ENCODE data around the gene KDF1. TPM values are rescaled to one million over a fixed set of nuclear protein-coding genes. Genes with fewer than 3 reads are reported as not detected.

Gene KDF1
- total and polyA plus RNA-seq, 2 donors (not counting 3 experiments of a cell fraction or from before 2014, with no cell fraction given) = not detected

DNA sequence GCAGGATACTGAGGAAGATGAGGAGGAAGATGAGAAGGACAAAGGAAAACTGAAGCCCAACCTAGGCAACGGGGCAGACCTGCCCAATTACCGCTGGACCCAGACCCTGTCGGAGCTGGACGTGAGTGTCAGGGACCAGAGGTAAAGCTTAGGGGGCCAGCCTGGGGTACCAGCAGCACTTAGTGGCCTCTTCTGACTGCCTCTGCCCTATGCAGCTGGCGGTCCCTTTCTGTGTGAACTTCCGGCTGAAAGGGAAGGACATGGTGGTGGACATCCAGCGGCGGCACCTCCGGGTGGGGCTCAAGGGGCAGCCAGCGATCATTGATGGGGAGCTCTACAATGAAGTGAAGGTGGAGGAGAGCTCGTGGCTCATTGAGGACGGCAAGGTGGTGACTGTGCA, 17.6 kb downstream of the KDF1 start:
- TF ChIP-seq FOS (IDR thresholded peaks at IDR 0.05; ENCODE audit: borderline replicate concordance, insufficient read depth, low read length) = no peak
- no peak for TF ChIP-seq EZH2 (IDR thresholded peaks at IDR 0.05; ENCODE audit: borderline replicate concordance, low read depth, low read length, severe bottlenecking)
- TF ChIP-seq, protein P1, sequence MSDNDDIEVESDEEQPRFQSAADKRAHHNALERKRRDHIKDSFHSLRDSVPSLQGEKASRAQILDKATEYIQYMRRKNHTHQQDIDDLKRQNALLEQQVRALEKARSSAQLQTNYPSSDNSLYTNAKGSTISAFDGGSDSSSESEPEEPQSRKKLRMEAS (IDR thresholded peaks at IDR 0.05; ENCODE audit: insufficient read depth, insufficient read length) = no peak
- TF ChIP-seq POLR2AphosphoS5 (IDR thresholded peaks at IDR 0.05; ENCODE audit: insufficient read depth, low read depth, low read length) = no peak
- no peak for TF ChIP-seq POLR2A (IDR thresholded peaks at IDR 0.05; ENCODE audit: low read depth, low read length)
- TF ChIP-seq GATA2 (IDR thresholded peaks at IDR 0.05; ENCODE audit: insufficient read depth, insufficient read length, low read depth, low read length) = no peak
- TF ChIP-seq JUN (IDR thresholded peaks at IDR 0.05; ENCODE audit: borderline replicate concordance, insufficient read depth, insufficient read length, low read depth) = no peak
- no peak for TF ChIP-seq MYC (IDR thresholded peaks at IDR 0.05; ENCODE audit: low read depth, low read length)
- TF ChIP-seq CTCF (IDR thresholded peaks at IDR 0.05; ENCODE audit: extremely low read depth in 1 of 2, insufficient read depth in 1 of 2, low read depth in 1 of 2, low read length in 2 of 2) = no peak
- Histone ChIP-seq H3K27ac (ENCODE audit: insufficient read depth, low read depth, low read length) (no peak overlapping the region), H3K4me2 (ENCODE audit: insufficient read depth, low read length) (no peak overlapping the region), H3K9me3 (replicated peaks; ENCODE audit: control insufficient read depth, insufficient read depth, low read length) (no peaks in the 10 kb centered on the region), H4K20me1 (replicated peaks; ENCODE audit: control insufficient read depth, extremely low read depth, insufficient read depth, low read length) (no peaks in the 10 kb centered on the region), H3K4me1 (ENCODE audit: control insufficient read depth, extremely low read depth, insufficient read depth, low read length) (no peaks in the 10 kb centered on the region), H3K36me3 (ENCODE audit: control insufficient read depth in 2 of 2, extremely low read depth in 1 of 2, insufficient read depth in 2 of 2, low read length in 2 of 2) (peaks cover 14 to 41% of the 10 kb centered on the region in 2 experiments), H3K4me3 (replicated peaks in 1 of 3; ENCODE audit: insufficient read depth in 1 of 3, low read depth in 1 of 3, low read length in 3 of 3) (no peak overlapping the region), H3K27me3 (ENCODE audit: control insufficient read depth in 2 of 2, insufficient read depth in 2 of 2, low read length in 2 of 2) (no peaks in the 10 kb centered on the region), H3K9ac (replicated peaks; ENCODE audit: extremely low read depth, insufficient read depth, low read length) (no peak overlapping the region), H2AFZ (ENCODE audit: low read depth, low read length) (no peak overlapping the region), H3K79me2 (ENCODE audit: control insufficient read depth, insufficient read depth, low read length) (peaks cover 22% of the 10 kb centered on the region), H3K9me1 (replicated peaks; ENCODE audit: control insufficient read depth, extremely low read depth, insufficient read depth, low read length) (no peaks in the 10 kb centered on the region)
- POLR2A ChIA-PET = no interaction called here
- intact Hi-C loops (cut with micrococcal nuclease) = no loop called here
- CTCF ChIA-PET = interaction anchor here (0.5 kb wide), 1 partner anchor 117 kb away, joined by 3 read pairs; no protein-coding TSS in a partner anchor
- dilution Hi-C loops (cut with MboI; ENCODE audit: extremely low pct_ligation_motif_present, low sequenced_read_pairs) = no loop called here
- no TSS peak for BruUV-seq (replicated peaks)
- DNase-seq (ENCODE audit: low read depth, low spot score) = no peak
- FAIRE-seq = no peak

All from endothelial cell of umbilical vein (primary cell).